NCI-H1417 (cell line): ENCODE data around the gene RHOF.
"Not testable (repeated sequence)": the region's sequence is repeated elsewhere in the genome, so short reads cannot be mapped to it uniquely, and the experiment has no call there.

Experiments
- DNase-seq, 3 experiments: peaks; one replicate each; lab custom pipeline; 2025; lab: John Stamatoyannopoulos, UW

RHOF gene

DNA sequence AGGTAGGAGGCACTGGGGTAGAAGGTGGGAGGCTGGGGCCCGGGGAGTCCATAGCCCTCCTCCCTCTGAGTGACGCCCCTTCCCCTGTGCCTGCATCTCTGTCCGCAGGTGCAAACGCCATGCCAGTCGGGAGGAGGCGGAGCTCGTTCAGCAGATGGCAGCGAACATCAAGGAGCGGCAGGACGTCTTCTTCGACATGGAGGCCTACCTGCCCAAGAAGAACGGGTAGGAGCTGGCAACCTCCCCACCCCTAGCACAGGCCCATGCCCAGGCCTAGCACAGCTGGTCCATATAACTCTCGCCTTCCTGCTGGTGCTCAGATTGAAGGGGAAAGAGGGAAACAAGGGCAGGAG, 45.3 kb downstream of the RHOF start:
- DNase-seq, result peak in 2 of 3 experiments; percentile 6 to 19

- not testable (repeated sequence) for DNase-seq
Observed at GRCh38 chr12:121745545-121745944, 47.9 kb downstream of the RHOF start.

DNA sequence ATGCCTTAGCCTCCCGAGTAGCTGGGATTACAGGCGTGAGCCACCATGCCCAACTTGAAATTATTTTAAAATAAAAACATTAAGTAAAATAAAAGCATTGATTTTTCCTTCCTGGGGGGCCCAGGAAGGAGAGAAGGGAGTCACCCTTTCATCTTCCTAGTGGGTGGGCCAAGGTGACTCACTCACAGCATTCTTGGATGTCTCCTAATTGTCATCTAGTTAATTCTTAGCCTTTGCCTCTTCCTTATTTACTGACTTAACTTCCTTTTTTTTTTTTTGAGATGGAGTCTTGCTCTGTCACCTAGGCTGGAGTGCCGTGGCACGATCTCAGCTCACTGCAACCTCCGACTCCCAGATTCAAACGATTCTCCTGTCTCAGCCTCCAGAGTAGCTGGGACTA, 51.7 kb downstream of the RHOF start:
- no peak for DNase-seq

DNA sequence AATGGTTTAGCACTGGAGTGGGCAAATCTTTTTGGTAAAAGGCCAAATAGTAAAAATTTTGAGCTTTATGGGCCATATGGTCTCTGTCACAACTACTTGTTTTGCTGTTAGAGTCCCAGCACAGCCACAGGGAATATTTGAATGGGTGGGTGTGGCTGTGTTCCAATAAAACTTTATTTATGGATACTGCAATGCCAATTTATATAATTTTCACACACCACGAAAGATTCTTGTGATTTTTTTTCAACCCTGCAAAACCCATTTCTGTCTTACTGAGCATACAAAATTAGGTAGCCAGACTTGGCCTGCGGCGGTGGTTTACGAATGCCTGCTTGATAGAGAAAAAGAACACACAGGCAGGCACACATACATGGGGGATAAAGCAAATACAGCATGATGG, 52.6 kb downstream of the RHOF start:
- DNase-seq, result no peak

DNA sequence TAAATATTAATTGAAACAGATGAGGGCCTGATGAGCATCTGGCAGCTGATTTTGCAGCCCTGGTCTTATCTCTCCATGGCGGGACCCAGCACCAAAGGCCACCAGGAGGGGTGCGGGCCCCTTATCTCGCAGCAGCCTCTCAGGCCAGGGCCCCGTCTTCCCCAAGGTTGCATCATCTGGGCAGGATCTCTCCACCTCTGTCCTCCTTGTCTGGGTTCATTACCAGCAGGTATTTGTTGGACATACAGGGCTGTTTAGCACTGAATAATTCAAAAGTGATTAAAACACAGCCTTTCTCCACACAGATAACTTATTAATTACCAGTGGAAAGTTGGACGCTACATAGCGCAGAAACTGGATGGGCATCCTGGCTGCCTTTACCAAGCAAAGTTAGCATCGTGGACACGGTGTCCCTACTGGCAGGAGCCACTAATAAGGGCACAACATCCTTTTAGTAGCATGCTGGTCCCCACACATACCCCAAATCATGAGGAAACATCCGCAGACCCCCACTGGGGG, 55.1 kb downstream of the RHOF start:
- no peak for DNase-seq

DNA sequence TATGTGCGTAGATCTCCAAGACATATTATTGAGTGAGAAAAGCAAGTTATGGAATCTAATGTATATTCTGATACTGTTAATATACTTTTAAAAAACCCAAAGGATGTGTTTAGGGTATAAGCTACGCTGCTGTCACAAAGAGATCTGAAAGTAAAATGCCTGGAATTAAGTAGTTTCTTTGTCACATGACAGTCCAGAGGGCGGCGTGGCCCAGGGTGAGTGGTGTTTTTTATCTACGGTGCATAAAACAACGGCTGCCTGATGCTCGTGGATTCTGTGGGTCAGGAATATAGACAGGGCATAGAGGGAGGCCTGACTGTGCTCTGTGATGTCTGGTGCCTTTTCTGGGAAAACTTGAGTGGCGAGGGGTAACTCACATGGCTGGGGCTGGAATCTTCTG, 59.6 kb downstream of the RHOF start:
- no peak for DNase-seq

GRCh38 chr12:121731473-121731872, 62.0 kb downstream of the RHOF start:
- no peak for DNase-seq

- DNase-seq, result no peak
Observed at GRCh38 chr12:121729021-121729420, 64.5 kb downstream of the RHOF start.
